Stomach (tissue), 9 donors: Measurements from ENCODE around the gene CELSR3. TPM values are rescaled to one million over a fixed set of nuclear protein-coding genes. Genes with fewer than 3 reads are reported as not detected.
A peak's percentile ranks its signal among the peaks of the same experiment; 100 is the strongest.

Experiments
- DNase-seq, 2 donors: peaks; one replicate each; pipeline versions ENCODE4 v3.0.0 to v3.0.0-alpha.2; 2013 to 2019
- H3K27ac ChIP-seq, 5 donors: fragments of 200-600 bp in 4 of 5; sonication (generic) in 4 of 5; one replicate each; pipeline ENCODE4 v1.5.1; 2013 to 2019; ENCODE audit warnings: mild to moderate bottlenecking in 1 of 5, moderate library complexity in 1 of 5
- H3K27me3 ChIP-seq, 3 donors: fragments of 200-600 bp; sonication (generic); one replicate each; pipeline ENCODE4 v1.5.1; 2017 to 2019; ENCODE audit warnings: mixed run types in 1 of 3
- H3K36me3 ChIP-seq, 4 donors: fragments of 200-600 bp; sonication (generic); 1 replicate in 3 of 4; 2 replicates in 1 of 4; pipeline ENCODE4 v1.5.1; 2016 to 2019
- H3K4me1 ChIP-seq, 4 donors: fragments of 200-600 bp; sonication (generic); one replicate each; pipeline ENCODE4 v1.5.1; 2016 to 2019
- H3K4me3 ChIP-seq, 4 donors: fragments of 200-600 bp; sonication (generic) in 3 of 4; one replicate each; pipeline ENCODE4 v1.5.1; 2016 to 2019; ENCODE audit warnings: mild to moderate bottlenecking in 1 of 4
- H3K9me3 ChIP-seq, 4 donors: fragments of 200-600 bp; sonication (generic); one replicate each; pipeline ENCODE4 v1.5.1; 2016 to 2019
- EP300 ChIP-seq: sonication (generic); formaldehyde crosslinking; IDR thresholded peaks from one replicate; pipeline ENCODE4 v1.6.1; 2017; ENCODE audit warnings: antibody characterized with exemption
- POLR2A ChIP-seq, 4 donors: fragments of 450-650 bp; IDR thresholded peaks; one replicate each; pipeline ENCODE4 v1.6.1; 2016; ENCODE audit warnings: antibody characterized with exemption in 4 of 4, control low read depth in 2 of 4, mild to moderate bottlenecking in 1 of 4, moderate library complexity in 1 of 4
- POLR2AphosphoS5 ChIP-seq, 3 donors: sonication (generic); formaldehyde crosslinking; IDR thresholded peaks; one replicate each; pipeline ENCODE4 v1.6.1; 2016; ENCODE audit warnings: antibody characterized with exemption in 3 of 3
- WGBS, 5 donors: extraction: QIAGEN DNeasy Blood & Tissue Kit in 3 of 5; methylation state at CpG; one replicate each; pipeline versions ENCODE4 v1.1.5 to v1.1.7; 2013 to 2018; 5-methylcytosine and 5-hydroxymethylcytosine counted together
- intact Hi-C: fragments of 100-400 bp; cut with DNase I; formaldehyde crosslinking; loops from one replicate; pipeline ENCODE4 v1.15.1; 2023; ENCODE audit warnings: low total_unique reads
- polyA plus RNA-seq, 3 donors: library from polyadenylated mRNA; stranded (reverse); fragments of 200-250 nt; gene quantifications; one replicate each; pipeline ENCODE4 v1.2.3, GENCODE V29; 2013
- total RNA-seq, 5 donors: library from RNA; depleted of rRNA; stranded (reverse); fragments of >200 nt; gene quantifications; one replicate each; pipeline versions ENCODE4 v1.1.0 to v1.2.3, GENCODE V29; 2014 to 2016
- TF ChIP-seq, protein P1 (sequence below), 7 experiments: fragments of 450-650 bp in 4 of 7; fragments of 200-600 bp in 3 of 7; sonication (generic) in 3 of 7; IDR thresholded peaks; one replicate each; pipeline ENCODE4 v1.5.1; 2016 to 2019; ENCODE audit warnings: antibody characterized with exemption in 7 of 7, control low read depth in 2 of 7, mild to moderate bottlenecking in 1 of 7
- donor health status: healthy with polysubstance abuse.
- donor health status: Bipolar disorder and iron deficiency.
- donor health status: healthy.

CELSR3 gene
- total and polyA plus RNA-seq, 8 donors = 0.15 to 2.3 (median 1.5) TPM; not detected in 1

DNA sequence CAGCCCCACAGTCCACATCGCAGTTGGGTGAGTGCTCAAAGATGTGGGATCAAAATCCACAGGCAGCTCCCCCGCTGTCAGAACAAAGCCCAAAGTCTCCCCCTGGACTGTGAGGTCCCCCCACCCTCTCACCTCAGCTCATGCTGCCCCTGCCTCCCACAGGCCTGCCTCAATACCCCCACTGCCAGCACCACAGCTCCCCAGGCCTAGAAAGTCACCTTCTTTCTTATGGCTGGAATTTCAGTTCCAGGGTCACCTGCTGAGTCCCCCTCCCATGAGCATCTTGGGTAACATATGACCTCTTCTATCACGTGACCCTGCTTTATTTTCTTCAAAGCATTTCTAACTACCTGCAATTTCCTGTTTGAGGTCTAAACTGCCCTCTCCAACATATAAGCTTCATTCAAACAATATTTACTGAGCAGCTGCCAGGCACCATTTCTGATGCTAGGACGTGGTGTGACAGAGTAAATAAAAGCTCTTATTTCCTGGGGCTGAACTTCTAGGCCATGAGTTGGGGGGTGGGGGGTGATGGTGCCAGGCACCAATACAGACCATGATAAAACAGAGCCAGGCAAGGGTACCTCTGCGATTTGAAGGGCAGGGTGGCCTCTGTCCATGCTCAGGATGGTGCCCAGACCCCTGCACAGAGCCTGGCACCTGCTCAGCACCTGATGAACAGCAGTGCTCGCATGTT, 38.7 kb downstream of the CELSR3 start:
- H3K27ac ChIP-seq = peak overlapping the region; percentile 71 to 85 (median 79)
- intact Hi-C loops = no loop called here
- H3K27me3 ChIP-seq = no peaks in the 10 kb centered on the region
- no peaks in the 10 kb centered on the region for H3K9me3 ChIP-seq
- peaks cover 5 to 24% (median 16%) of the 10 kb centered on the region in 4 donors for H3K4me1 ChIP-seq
- peak; percentile 69 to 82 for DNase-seq
- H3K36me3 ChIP-seq = peaks cover 10 to 52% (median 44%) of the 10 kb centered on the region in 4 donors
- WGBS, 5 donors = 44 to 69% (median 58%) methylated on average over 6 of the region's 6 CpGs
- H3K4me3 ChIP-seq = no peak overlapping the region
- TF ChIP-seq POLR2A (IDR thresholded peaks at IDR 0.05) = no peak
- peak in 1 of 3 donors; percentile 34 for TF ChIP-seq POLR2AphosphoS5 (IDR thresholded peaks at IDR 0.05)

DNA sequence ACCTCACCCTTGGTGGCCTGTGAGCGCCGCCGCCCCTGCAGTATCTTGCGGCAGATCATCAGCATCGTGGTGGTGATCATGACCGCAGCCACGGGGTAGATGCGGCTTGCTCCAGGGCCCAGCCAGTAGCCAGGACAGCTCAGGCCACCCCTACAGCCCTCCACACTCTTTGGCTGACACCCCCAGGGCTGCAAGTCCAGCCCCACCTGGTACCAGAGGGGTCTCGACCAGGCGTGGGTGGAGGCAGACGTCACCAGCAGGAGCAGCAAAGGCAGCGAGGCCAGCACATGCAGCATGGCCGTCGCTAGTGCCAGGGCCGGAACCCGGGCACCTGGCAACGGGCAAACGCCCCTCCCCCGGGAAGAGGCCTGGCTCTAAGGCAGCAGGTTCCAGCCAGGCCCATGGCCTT, 41.2 kb downstream of the CELSR3 start, which contains the start of gene TMEM89:
TSS of gene TMEM89 (minus strand) at position 309 of the 409 bp plus-strand sequence. CDS start at position 296, 13 bp downstream.
- Histone ChIP-seq H3K4me3 (no peak within 1 kb of the TSS), H3K36me3 (peaks cover 2 to 27% (median 19%) of the 10 kb centered on the region in 4 donors), H3K27ac (peak within 1 kb of the TSS in 1 of 5 donors; percentile 62), H3K4me1 (peaks cover 5 to 24% (median 16%) of the 10 kb centered on the region in 4 donors), H3K27me3 (no peaks in the 10 kb centered on the region), H3K9me3 (peaks cover 10 to 22% (median 16%) of the 10 kb centered on the region in 4 donors)
- 90 to 97% (median 94%) methylated on average over 7 to 19 of the region's 19 CpGs for WGBS, 5 donors
- intact Hi-C loops = no loop called here
- no peak for DNase-seq
- TF ChIP-seq EP300 = no peak

GRCh38 chr3:48619541-48620524, 42.9 kb downstream of the CELSR3 start:
- H3K9me3 ChIP-seq = peaks cover 10 to 29% (median 16%) of the 10 kb centered on the region in 4 donors
- H3K36me3 ChIP-seq = peaks cover 0 to 11% (median 2%) of the 10 kb centered on the region in 4 donors
- H3K4me1 ChIP-seq = peaks cover 5 to 24% (median 16%) of the 10 kb centered on the region in 4 donors
- no peak overlapping the region for H3K4me3 ChIP-seq
- TF ChIP-seq EP300 = no peak
- TF ChIP-seq POLR2A (IDR thresholded peaks at IDR 0.05) = no peak
- TF ChIP-seq POLR2AphosphoS5 (IDR thresholded peaks at IDR 0.05) = no peak
- TF ChIP-seq, protein P1, sequence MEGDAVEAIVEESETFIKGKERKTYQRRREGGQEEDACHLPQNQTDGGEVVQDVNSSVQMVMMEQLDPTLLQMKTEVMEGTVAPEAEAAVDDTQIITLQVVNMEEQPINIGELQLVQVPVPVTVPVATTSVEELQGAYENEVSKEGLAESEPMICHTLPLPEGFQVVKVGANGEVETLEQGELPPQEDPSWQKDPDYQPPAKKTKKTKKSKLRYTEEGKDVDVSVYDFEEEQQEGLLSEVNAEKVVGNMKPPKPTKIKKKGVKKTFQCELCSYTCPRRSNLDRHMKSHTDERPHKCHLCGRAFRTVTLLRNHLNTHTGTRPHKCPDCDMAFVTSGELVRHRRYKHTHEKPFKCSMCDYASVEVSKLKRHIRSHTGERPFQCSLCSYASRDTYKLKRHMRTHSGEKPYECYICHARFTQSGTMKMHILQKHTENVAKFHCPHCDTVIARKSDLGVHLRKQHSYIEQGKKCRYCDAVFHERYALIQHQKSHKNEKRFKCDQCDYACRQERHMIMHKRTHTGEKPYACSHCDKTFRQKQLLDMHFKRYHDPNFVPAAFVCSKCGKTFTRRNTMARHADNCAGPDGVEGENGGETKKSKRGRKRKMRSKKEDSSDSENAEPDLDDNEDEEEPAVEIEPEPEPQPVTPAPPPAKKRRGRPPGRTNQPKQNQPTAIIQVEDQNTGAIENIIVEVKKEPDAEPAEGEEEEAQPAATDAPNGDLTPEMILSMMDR (IDR thresholded peaks at IDR 0.05) = no peak
- WGBS, 5 donors = 70 to 80% (median 75%) methylated on average over 7 of the region's 7 CpGs
- intact Hi-C loops = no loop called here
- H3K27ac ChIP-seq = peak overlapping the region; percentile 41 to 71 (median 62)
- no peaks in the 10 kb centered on the region for H3K27me3 ChIP-seq
- DNase-seq = no peak

- peak overlapping the region in 4 of 5 donors; percentile 55 to 71 (median 65) for H3K27ac ChIP-seq
- no peak for DNase-seq
- WGBS, 5 donors = 93 to 99% (median 98%) methylated on average over 4 of the region's 4 CpGs
- TF ChIP-seq, protein P1 (IDR thresholded peaks at IDR 0.05) = no peak
- TF ChIP-seq POLR2A (IDR thresholded peaks at IDR 0.05) (no peak), EP300 (no peak), POLR2AphosphoS5 (IDR thresholded peaks at IDR 0.05) (no peak)
- H3K4me3 ChIP-seq = no peak overlapping the region
- peaks cover 10 to 29% (median 16%) of the 10 kb centered on the region in 4 donors for H3K9me3 ChIP-seq
- H3K27me3 ChIP-seq = no peaks in the 10 kb centered on the region
- H3K36me3 ChIP-seq = peaks cover 0 to 8% (median 0%) of the 10 kb centered on the region in 4 donors
- intact Hi-C loops = no loop called here
- H3K4me1 ChIP-seq = peaks cover 0 to 11% (median 6%) of the 10 kb centered on the region in 4 donors
Observed at GRCh38 chr3:48617559-48617958, 45.1 kb downstream of the CELSR3 start.

GRCh38 chr3:48614044-48614443, 48.6 kb downstream of the CELSR3 start:
- WGBS, 5 donors = 59 to 80% (median 66%) methylated on average over 3 of the region's 3 CpGs
- no peaks in the 10 kb centered on the region for H3K36me3 ChIP-seq
- no peaks in the 10 kb centered on the region for H3K27me3 ChIP-seq
- no peak for DNase-seq
- H3K27ac ChIP-seq = peak overlapping the region in 1 of 5 donors; percentile 31
- no peak overlapping the region for H3K4me3 ChIP-seq
- intact Hi-C loops = no loop called here
- peaks cover 10 to 29% (median 16%) of the 10 kb centered on the region in 4 donors for H3K9me3 ChIP-seq
- H3K4me1 ChIP-seq = peaks cover 5 to 8% (median 6%) of the 10 kb centered on the region in 4 donors
- TF ChIP-seq EP300 (no peak), POLR2A (IDR thresholded peaks at IDR 0.05) (no peak), POLR2AphosphoS5 (IDR thresholded peaks at IDR 0.05) (no peak)
- TF ChIP-seq, protein P1 (IDR thresholded peaks at IDR 0.05) = no peak
